HCT116 (cell line): ENCODE data around the gene HIBADH. TPM values are rescaled to one million over a fixed set of nuclear protein-coding genes. Genes with fewer than 3 reads are reported as not detected.
A peak's percentile ranks its signal among the peaks of the same experiment; 100 is the strongest.

Experiments
- ATAC-seq: fragments of 200-7000 bp; cut with Tn5 transposase; 2 replicates; pipeline ENCODE4 v1.9.1; 2020; ENCODE audit warnings: mild to moderate bottlenecking, moderate library complexity
- BruUV-seq: library from RNA; stranded (reverse); fragments of 400-500 nt; replicated peaks from 2 replicates; lab custom pipeline; 2021; lab: Mats Ljungman, UMichigan
- CTCF ChIA-PET: fragments of 300-600 bp; sonication (Branson Sonifier 250); formaldehyde crosslinking; loops from one replicate; lab custom pipeline; 2021; ENCODE audit warnings: antibody characterized with exemption; lab: Charles Lee
- POLR2A ChIA-PET: fragments of 300-600, 350-600 bp; sonication (Branson Sonifier 250); formaldehyde crosslinking; loops from one replicate; lab custom pipeline; 2021; ENCODE audit warnings: antibody characterized with exemption; lab: Charles Lee
- RAD21 ChIA-PET, 2 experiments: fragments of 300-600 bp; sonication (Branson Sonifier 250); formaldehyde crosslinking; loops; one replicate each; lab custom pipeline; 2023; ENCODE audit warnings: low total read pairs in 2 of 2; ENCODE audit not compliant: uncharacterized antibody in 2 of 2, unreplicated experiment in 2 of 2, low non-redundant PET in 1 of 2; lab: Charles Lee
- DNase-seq: peaks from one replicate; pipeline ENCODE4 v3.0.0-alpha.2; 2010; ENCODE audit warnings: low read depth, low spot score
- H2AFZ ChIP-seq: fragments of 200-600 bp; shearing (Covaris generic), sonication (generic); 2 replicates; pipeline ENCODE4 v1.6.1; 2017; ENCODE audit warnings: low read depth, mixed run types, mixed read lengths, antibody characterized with exemption, low read length; ENCODE audit not compliant: poor library complexity, severe bottlenecking
- H3K27ac ChIP-seq: 2 replicates; pipeline ENCODE4 v1.5.1; 2012; ENCODE audit warnings: low read depth, low read length
- H3K27me3 ChIP-seq: fragments of 200-600 bp; sonication (generic); 2 replicates; pipeline ENCODE4 v1.6.1; 2016; ENCODE audit warnings: mixed run types, low read length, mixed read lengths; ENCODE audit not compliant: insufficient read depth
- H3K36me3 ChIP-seq, 2 experiments: fragments of 200-500 bp in 1 of 2; fragments of 200-600 bp in 1 of 2; sonication (Bioruptor generic) in 1 of 2; sonication (generic) in 1 of 2; 2 replicates each; pipeline versions ENCODE4 v1.5.1 to v1.6.1; 2014 to 2016; ENCODE audit warnings: low read length in 2 of 2, inconsistent platforms in 1 of 2, mixed read lengths in 1 of 2, mixed run types in 1 of 2; ENCODE audit not compliant: insufficient read depth in 2 of 2, control insufficient read depth in 1 of 2
- H3K4me1 ChIP-seq, 2 experiments: fragments of 200-600 bp in 1 of 2; sonication (generic) in 1 of 2; 2 replicates each; pipeline versions ENCODE4 v1.5.1 to v1.6.1; 2012 to 2017; ENCODE audit warnings: low read length in 2 of 2, inconsistent platforms in 1 of 2, mild to moderate bottlenecking in 1 of 2, mixed read lengths in 1 of 2, mixed run types in 1 of 2, moderate library complexity in 1 of 2; ENCODE audit not compliant: insufficient read depth in 2 of 2, control insufficient read depth in 1 of 2
- H3K4me2 ChIP-seq: fragments of 200-600 bp; sonication (generic); 2 replicates; pipeline ENCODE4 v1.6.1; 2017; ENCODE audit warnings: mixed run types, low read length, mixed read lengths
- H3K4me3 ChIP-seq, 2 experiments: fragments of 200-600 bp in 1 of 2; sonication (generic) in 1 of 2; replicated peaks in 1 of 2; 2 replicates each; pipeline ENCODE4 v1.5.1; 2011 to 2016; ENCODE audit warnings: low read length in 2 of 2, control low read depth in 1 of 2, low read depth in 1 of 2, mild to moderate bottlenecking in 1 of 2, mixed read lengths in 1 of 2, mixed run types in 1 of 2
- H3K79me2 ChIP-seq: fragments of 200-600 bp; sonication (generic); 2 replicates; pipeline ENCODE4 v1.6.1; 2017; ENCODE audit warnings: mild to moderate bottlenecking, mixed run types, low read length, moderate library complexity, mixed read lengths; ENCODE audit not compliant: insufficient read depth
- H3K9ac ChIP-seq: fragments of 200-600 bp; sonication (generic); 2 replicates; pipeline ENCODE4 v1.6.1; 2016; ENCODE audit warnings: low read length, mixed read lengths
- H3K9me2 ChIP-seq: fragments of 200-600 bp; sonication (generic), shearing (Covaris generic); 2 replicates; pipeline ENCODE4 v1.6.1; 2017; ENCODE audit warnings: mixed run types, mild to moderate bottlenecking, moderate library complexity; ENCODE audit not compliant: insufficient read depth
- H3K9me3 ChIP-seq, 2 experiments: fragments of 200-500 bp in 1 of 2; fragments of 200-600 bp in 1 of 2; sonication (Bioruptor generic) in 1 of 2; sonication (generic) in 1 of 2; 2 replicates each; pipeline ENCODE4 v1.6.1; 2014 to 2017; ENCODE audit warnings: low read length in 2 of 2, mixed read lengths in 2 of 2, inconsistent platforms in 1 of 2, low read depth in 1 of 2, mild to moderate bottlenecking in 1 of 2, mixed run types in 1 of 2, moderate library complexity in 1 of 2; ENCODE audit not compliant: control insufficient read depth in 1 of 2, insufficient read depth in 1 of 2
- H4K20me1 ChIP-seq: fragments of 200-600 bp; sonication (generic), shearing (Covaris generic); 2 replicates; pipeline ENCODE4 v1.6.1; 2017; ENCODE audit warnings: mixed run types, mild to moderate bottlenecking, moderate library complexity; ENCODE audit not compliant: insufficient read depth
- ATF3 ChIP-seq: IDR thresholded peaks from 2 replicates; pipeline ENCODE4 v1.6.1; 2012
- CBX3 ChIP-seq: IDR thresholded peaks from 2 replicates; pipeline ENCODE4 v1.6.1; 2012; ENCODE audit warnings: low read depth
- CEBPB ChIP-seq: IDR thresholded peaks from 2 replicates; pipeline ENCODE4 v1.6.1; 2012; ENCODE audit warnings: low read depth
- EGR1 ChIP-seq: IDR thresholded peaks from 2 replicates; pipeline ENCODE4 v1.6.1; 2012; ENCODE audit warnings: low read depth
- EZH2 ChIP-seq: fragments of 200-600 bp; sonication (generic); IDR thresholded peaks from 2 replicates; pipeline ENCODE4 v1.6.1; 2017; ENCODE audit warnings: antibody characterized with exemption, mixed run types
- EZH2phosphoT487 ChIP-seq: fragments of 200-600 bp; IDR thresholded peaks from 2 replicates; pipeline ENCODE4 v1.6.1; 2018; ENCODE audit warnings: antibody characterized with exemption, borderline replicate concordance
- FOSL1 ChIP-seq: IDR thresholded peaks from 2 replicates; pipeline ENCODE4 v1.6.1; 2012; ENCODE audit warnings: low read depth
- JUND ChIP-seq: IDR thresholded peaks from 2 replicates; pipeline ENCODE4 v1.6.1; 2012
- MAX ChIP-seq: IDR thresholded peaks from 2 replicates; pipeline ENCODE4 v1.6.1; 2012
- POLR2AphosphoS5 ChIP-seq: IDR thresholded peaks from 2 replicates; pipeline ENCODE4 v1.6.1; 2011; ENCODE audit warnings: mild to moderate bottlenecking, low read depth, low read length, moderate library complexity
- RAD21 ChIP-seq: IDR thresholded peaks from 2 replicates; pipeline ENCODE4 v1.6.1; 2012; ENCODE audit warnings: low read depth, mild to moderate bottlenecking
- REST ChIP-seq: IDR thresholded peaks from 2 replicates; pipeline ENCODE4 v1.6.1; 2012; ENCODE audit warnings: low read depth
- SIN3A ChIP-seq: IDR thresholded peaks from 2 replicates; pipeline ENCODE4 v1.6.1; 2012; ENCODE audit warnings: low read depth
- SP1 ChIP-seq: IDR thresholded peaks from 2 replicates; pipeline ENCODE4 v1.6.1; 2012; ENCODE audit warnings: low read depth
- SRF ChIP-seq: IDR thresholded peaks from 2 replicates; pipeline ENCODE4 v1.6.1; 2012; ENCODE audit warnings: low read depth
- ZBTB33 ChIP-seq: IDR thresholded peaks from 2 replicates; pipeline ENCODE4 v1.6.1; 2011; ENCODE audit warnings: mild to moderate bottlenecking, low read length, moderate library complexity; ENCODE audit not compliant: insufficient replicate concordance; ENCODE audit errors: extremely low read depth
- intact Hi-C: fragments of 100-400 bp; cut with micrococcal nuclease; formaldehyde crosslinking; loops from 2 replicates; pipeline ENCODE4 v1.10.0; 2022
- total RNA-seq: library from RNA; stranded (reverse); gene quantifications from one replicate; pipeline ENCODE4 v1.2.1, GENCODE V29; 2021; ENCODE audit not compliant: unreplicated experiment

The HIBADH gene
- total RNA-seq, 1 experiment from 2014 or later, result 32.4 TPM

GRCh38 chr7:27677912-27678612 is 15.4 kb upstream of the HIBADH start:
- H3K9ac ChIP-seq, result peak overlapping the region; percentile 28

More at GRCh38 chr7:27677912-27678612, 15.4 kb upstream of the HIBADH start:
- BruUV-seq, result no TSS peak
- Histone ChIP-seq H3K9me2 (no peaks in the 10 kb centered on the region), H3K27ac (peak overlapping the region; percentile 67; the same call in 1 of the 2 replicates), H3K27me3 (no peaks in the 10 kb centered on the region), H3K79me2 (no peaks in the 10 kb centered on the region), H3K4me2 (peak overlapping the region; percentile 76), H3K36me3 (no peaks in the 10 kb centered on the region), H2AFZ (peak overlapping the region; percentile 4), H4K20me1 (no peaks in the 10 kb centered on the region), H3K4me3 (peak overlapping the region in 1 of 2 experiments; percentile 25; a peak in 1 of 4 replicates), H3K4me1 (peaks cover 19 to 33% of the 10 kb centered on the region in 2 experiments), H3K9me3 (no peaks in the 10 kb centered on the region)
- TF ChIP-seq FOSL1, result peak; percentile 95
- TF ChIP-seq ATF3, result peak; percentile 75; the same call in 1 of the 2 replicates
- peak; percentile 95 for TF ChIP-seq JUND
- TF ChIP-seq EGR1, result no peak
- TF ChIP-seq CEBPB, result peak; percentile 58
- TF ChIP-seq SIN3A, result peak; percentile 71
- peak; percentile 53 for TF ChIP-seq POLR2AphosphoS5
- 0 out of 2 replicates have a peak, but pooled peaks have one; percentile 37 for TF ChIP-seq SRF
- no peak for TF ChIP-seq EZH2phosphoT487
- no peak for TF ChIP-seq REST
- TF ChIP-seq CBX3, result peak; percentile 79; the same call in 1 of the 2 replicates
- TF ChIP-seq RAD21, result 0 out of 2 replicates have a peak, but pooled peaks have one; percentile 14
- TF ChIP-seq SP1, result peak; percentile 87
- no peak for TF ChIP-seq ZBTB33
- no peak for TF ChIP-seq EZH2
- TF ChIP-seq MAX, result peak; percentile 89
- CTCF ChIA-PET, result interaction anchor here (0.9 to 1.3 kb wide), 2 partner anchors 72 to 97 kb away, joined by 3 to 5 read pairs; no protein-coding TSS in a partner anchor
- intact Hi-C loops, result no loop called here
- RAD21 ChIA-PET, result no interaction called here
- DNase-seq (peak; percentile 87), ATAC-seq (peak; percentile 85)
- POLR2A ChIA-PET, result interaction anchor here (0.9 to 1.4 kb wide), 2 partner anchors 9 to 15 kb away, joined by 5 to 6 read pairs; partner anchors contain the start of gene HIBADH
